ENCODE results near the gene JAK2. TPM values are rescaled to one million over a fixed set of nuclear protein-coding genes. Genes with fewer than 3 reads are reported as not detected.

JAK2 gene
- total RNA-seq, 1 donor: 7.8 TPM

- DNase-seq (ENCODE audit: low read depth in 2 of 3, low spot score in 2 of 3): no peak
Observed at GRCh38 chr9:5113994-5114748, 129.1 kb downstream of the JAK2 start.

GRCh38 chr9:5122116-5122515, 137.0 kb downstream of the JAK2 start:
- no peak for DNase-seq (ENCODE audit: low read depth in 2 of 3, low spot score in 2 of 3)

DNA sequence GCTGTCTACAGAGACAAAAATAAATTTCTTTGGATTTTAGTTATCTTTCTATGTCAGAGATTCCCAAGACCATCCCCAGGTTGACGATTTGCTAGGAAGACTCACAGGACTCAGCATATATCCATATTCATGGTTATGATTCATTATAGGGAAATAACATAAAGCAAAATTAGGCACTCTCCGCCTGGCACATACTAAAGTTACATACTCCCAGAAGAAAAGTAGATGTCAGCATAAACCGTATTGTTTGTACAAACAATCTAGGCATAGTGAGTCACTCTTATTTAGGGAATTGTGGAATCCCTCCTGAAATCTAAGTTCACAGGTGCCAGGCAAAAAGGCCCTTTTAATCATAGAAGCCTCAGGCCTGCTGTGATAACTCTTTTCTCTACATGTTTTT, 137.4 kb downstream of the JAK2 start:
- DNase-seq (ENCODE audit: low read depth in 2 of 3, low spot score in 2 of 3): no peak

DNA sequence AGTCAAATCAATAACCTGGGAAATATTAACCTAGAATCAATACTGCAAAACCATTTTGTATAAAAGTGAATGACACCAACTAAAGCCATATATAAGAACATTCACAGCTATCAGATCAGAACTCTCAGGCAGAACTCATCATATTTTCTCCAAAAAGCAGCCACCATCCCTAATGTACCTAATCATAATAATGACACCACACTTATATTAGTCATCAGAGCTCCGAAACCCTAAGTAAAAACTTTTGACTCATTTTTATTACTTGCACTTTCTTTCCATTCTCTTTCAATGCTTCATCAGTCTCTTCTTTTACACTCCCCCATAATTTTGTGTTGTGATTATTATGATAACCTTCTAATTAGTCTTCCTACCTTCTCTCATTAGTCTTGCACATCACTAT, 155.1 kb downstream of the JAK2 start:
- DNase-seq (ENCODE audit: low read depth in 2 of 3, low spot score in 2 of 3): no peak

- no peak for DNase-seq (ENCODE audit: low read depth in 2 of 3, low spot score in 2 of 3)
Observed at GRCh38 chr9:5144217-5144616, 159.1 kb downstream of the JAK2 start.

- DNase-seq (ENCODE audit: low read depth in 2 of 3, low spot score in 2 of 3): no peak
Observed at GRCh38 chr9:5146241-5146640, 161.2 kb downstream of the JAK2 start.

Other genes with a start within 250 kb of the JAK2 start
- 24.2 TPM for gene AK3, start 244.1 kb upstream of the JAK2 start, total RNA-seq
- gene RCL1, start 192.3 kb upstream of the JAK2 start, total RNA-seq: 29.4 TPM
- gene INSL6, start 200.4 kb downstream of the JAK2 start, total RNA-seq: not detected
- not detected for gene INSL4, start 246.1 kb downstream of the JAK2 start, total RNA-seq

Data from hematopoietic multipotent progenitor cell (in vitro differentiated cells).